SIG-M5 (cell line): ENCODE results near the gene LY6G5C.
"Not testable (repeated sequence)": the region's sequence is repeated elsewhere in the genome, so short reads cannot be mapped to it uniquely, and the experiment has no call there.

Experiments used
- DNase-seq: peaks from one replicate; lab custom pipeline; 2025; lab: John Stamatoyannopoulos, UW

LY6G5C gene

GRCh38 chr6:31715022-31715958 is 34.4 kb upstream of the LY6G5C start, which contains the start of gene LY6G6D:
TSS of gene LY6G6D (plus strand) at chr6:31715348. CDS start at chr6:31715356, 8 bp downstream.
- no peak for DNase-seq

- no peak for DNase-seq
Observed at GRCh38 chr6:31713991-31714684, 33.3 kb upstream of the LY6G5C start.

- no peak for DNase-seq
Observed at GRCh38 chr6:31713465-31713864, 32.6 kb upstream of the LY6G5C start.

- DNase-seq = no peak
Observed at GRCh38 chr6:31712296-31712695, 31.4 kb upstream of the LY6G5C start.

- DNase-seq = no peak
Observed at GRCh38 chr6:31711233-31711632, 30.4 kb upstream of the LY6G5C start.

DNA sequence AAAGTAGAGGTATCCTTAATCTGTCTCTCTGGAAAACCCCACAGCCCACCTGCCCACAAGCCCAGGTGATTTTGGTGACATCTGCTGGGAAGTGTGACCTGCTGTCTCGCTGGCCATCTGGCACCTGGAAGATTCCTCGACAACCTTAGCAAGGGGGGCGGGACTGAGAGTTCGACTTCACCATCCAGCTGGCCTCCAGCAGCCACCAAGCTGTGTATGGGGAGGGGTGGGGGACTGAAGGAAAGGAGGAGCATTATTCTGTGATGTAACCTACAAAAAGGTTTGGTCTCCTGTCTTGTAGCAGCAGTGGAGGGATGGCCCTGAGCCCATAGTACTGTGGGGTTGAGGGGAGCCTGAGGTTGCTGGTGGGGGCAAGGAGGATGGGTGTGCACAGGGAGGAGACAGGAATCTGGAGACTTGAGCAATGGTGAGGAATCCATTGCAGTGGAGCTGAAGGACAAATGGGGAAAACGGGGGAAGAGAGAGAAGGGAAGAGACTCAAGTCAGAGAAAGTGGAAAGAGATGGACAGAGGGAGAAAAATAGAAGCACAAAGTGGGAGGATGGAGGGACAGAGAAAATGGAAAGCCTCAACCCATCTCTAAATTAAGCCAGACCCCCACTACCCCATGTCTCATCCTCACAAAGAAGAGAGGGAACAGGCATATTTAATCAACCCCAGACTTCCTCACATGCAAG is 29.8 kb upstream of the LY6G5C start:
- DNase-seq = no peak

DNA sequence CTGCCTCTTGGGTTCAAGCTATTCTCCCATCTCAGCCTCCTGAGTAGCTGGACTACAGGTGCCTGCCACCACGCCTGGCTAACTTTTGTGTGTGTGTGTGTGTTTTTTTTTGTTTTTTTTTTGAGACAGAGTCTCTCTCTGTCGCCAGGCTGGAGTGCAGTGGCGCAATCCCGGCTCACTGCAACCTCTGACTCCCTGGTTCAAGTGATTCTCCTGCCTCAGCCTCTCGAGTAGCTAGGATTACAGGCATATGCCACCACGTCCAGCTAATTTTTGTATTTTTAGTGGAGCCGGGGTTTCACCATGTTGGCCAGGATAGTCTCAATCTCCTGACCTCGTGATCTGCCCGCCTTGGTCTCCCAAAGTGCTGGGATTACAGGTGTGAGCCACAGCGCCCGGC is 28.3 kb upstream of the LY6G5C start:
- not testable (repeated sequence) for DNase-seq

GRCh38 chr6:31708224-31708623 is 27.4 kb upstream of the LY6G5C start:
- no peak for DNase-seq

- no peak for DNase-seq
Observed at GRCh38 chr6:31707701-31708100, 26.8 kb upstream of the LY6G5C start.

GRCh38 chr6:31706599-31706998 is 25.7 kb upstream of the LY6G5C start, which contains the start of gene LY6G6F:
TSS of gene LY6G6F (plus strand) at chr6:31706866. CDS start at chr6:31706907, 41 bp downstream.
- DNase-seq = no peak

- DNase-seq = no peak
Observed at GRCh38 chr6:31705931-31706330, 25.1 kb upstream of the LY6G5C start.

DNA sequence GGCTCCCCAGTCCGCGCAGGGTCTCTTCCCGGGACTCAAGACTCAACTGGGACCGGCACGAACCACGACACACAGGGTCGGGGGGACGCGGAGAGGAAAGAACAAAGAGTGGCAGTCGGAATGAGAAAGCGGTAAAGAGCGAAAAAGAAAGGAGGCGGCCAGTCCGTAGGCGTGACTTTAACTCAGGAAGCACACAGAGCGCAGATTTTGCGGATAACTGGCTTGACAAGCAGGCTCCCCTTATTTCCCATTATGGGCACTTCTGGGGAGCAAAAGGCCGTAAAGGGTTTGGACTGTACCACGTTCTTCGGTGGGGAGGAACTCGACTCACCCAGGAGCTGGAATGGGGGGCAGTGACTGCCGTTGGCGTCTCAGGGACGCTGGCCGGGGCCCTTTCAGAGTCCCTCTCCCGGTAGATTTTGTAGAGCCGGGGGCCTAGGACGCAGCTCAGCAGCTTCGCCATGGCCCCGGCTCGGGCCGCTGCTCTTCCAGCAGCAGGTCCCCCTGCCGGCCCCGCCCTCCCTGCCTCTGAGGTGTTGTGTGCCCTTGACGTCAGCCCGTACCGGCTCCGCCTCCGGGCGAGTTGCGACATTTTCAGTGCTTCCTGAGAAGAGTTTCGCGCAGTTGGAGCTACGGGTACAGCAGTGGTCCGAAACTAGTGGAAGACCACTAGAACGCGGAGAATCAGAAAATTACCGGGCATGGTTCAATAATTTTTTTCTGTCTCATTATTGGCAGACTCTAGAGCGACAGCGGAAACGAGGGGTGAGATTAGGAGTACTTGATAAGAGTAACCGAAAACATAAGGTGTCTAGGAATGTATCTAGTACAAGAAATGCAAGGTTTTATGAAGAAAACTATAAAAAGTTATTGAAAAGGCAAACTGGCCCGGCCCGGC is 22.2 kb upstream of the LY6G5C start, which contains the start of gene ABHD16A:
Gene ABHD16A (minus strand): TSS at position 506 of the 898 bp plus-strand sequence. CDS start 43 bp downstream, at position 463.
- peak; percentile 79 for DNase-seq

DNA sequence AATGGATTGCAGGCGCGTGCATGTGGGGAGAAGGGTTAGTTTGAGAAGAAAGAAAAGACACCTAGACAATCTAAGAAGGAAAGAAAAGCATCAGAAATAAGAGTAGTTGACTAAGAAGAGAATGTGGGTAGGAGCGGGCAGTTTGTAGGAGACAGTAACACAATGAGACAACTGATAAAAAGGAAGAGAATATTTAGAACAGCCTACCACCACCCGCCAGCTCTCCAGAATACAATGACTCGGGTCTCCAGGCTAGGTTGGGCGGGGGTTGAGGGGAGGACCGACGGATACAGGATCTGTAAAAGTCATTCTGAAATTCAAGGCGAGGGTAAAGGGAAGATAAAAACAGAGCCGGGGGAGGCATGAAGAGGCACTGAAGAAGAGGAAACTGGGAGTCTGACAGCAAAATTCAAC is 21.5 kb upstream of the LY6G5C start:
- no peak for DNase-seq

GRCh38 chr6:31701666-31702404 is 21.0 kb upstream of the LY6G5C start:
- DNase-seq = no peak

- no peak for DNase-seq
Observed at GRCh38 chr6:31700740-31701401, 20.0 kb upstream of the LY6G5C start.

DNA sequence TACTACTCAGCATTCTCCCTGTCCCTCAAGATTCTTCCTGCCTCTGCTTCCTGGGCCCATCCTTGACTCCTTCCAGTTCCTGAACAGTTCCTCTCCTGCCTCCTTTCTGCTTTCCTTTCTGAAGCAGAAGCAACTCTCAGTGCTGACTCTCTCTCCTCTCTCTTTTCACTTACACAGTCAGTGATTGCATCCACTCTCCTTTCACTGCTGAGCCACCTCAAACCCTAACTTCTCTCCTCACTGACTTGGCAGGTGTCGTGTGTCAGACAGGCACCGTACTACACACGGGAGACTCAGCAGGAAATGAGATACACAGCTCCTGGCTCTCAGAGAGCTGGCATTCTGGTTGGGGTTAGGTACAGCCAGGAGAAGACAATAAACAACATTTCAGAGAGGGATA is 16.7 kb upstream of the LY6G5C start:
- no peak for DNase-seq

- no peak for DNase-seq
Observed at GRCh38 chr6:31693535-31693934, 12.7 kb upstream of the LY6G5C start.

DNA sequence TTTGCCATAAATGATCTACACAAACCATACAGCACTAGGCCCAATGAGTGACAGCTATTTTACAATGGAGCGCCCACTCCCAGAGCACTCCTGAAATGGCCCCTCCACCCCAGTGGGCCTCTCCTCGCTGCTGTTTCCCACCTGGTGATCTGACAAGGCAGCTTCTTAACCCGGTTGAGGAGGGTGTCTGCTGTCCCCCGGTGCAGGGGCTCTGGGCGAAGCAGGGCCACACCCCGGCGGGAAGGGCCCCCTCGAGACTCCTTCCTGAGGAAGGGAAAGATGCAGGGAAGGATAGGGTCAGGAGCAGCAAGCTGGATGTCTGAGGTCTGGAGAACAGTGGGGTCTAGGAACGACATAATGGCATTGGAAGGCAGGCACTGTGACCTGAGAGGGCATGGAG is 12.0 kb upstream of the LY6G5C start:
- DNase-seq = no peak

- no peak for DNase-seq
Observed at GRCh38 chr6:31692353-31692752, 11.5 kb upstream of the LY6G5C start.

- DNase-seq = no peak
Observed at GRCh38 chr6:31691564-31692108, 10.8 kb upstream of the LY6G5C start.
